ENCODE data around the gene CDK6. TPM values are rescaled to one million over a fixed set of nuclear protein-coding genes. Genes with fewer than 3 reads are reported as not detected.
A peak's percentile ranks its signal among the peaks of the same experiment; 100 is the strongest.

CDK6 gene
- total RNA-seq, 1 experiment from 2014 or later: 10.5 TPM

DNA sequence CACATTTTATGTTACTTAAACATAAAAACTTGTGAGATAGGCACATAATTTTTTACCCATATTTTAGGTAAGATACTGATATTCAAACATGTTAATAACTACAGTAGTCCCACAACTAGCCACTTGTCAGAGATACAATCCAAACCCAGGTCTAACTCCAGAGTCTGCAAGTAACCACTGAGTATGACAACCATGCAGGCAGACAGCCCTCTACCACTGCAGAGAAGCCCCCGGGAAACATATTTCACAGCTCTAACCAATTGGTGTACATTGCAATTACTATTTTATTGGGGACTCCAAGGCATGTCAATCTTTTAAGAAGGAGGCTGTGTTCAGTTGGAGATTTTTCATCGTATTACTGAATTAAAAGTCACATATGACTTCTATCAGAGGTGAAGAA lies 139.0 kb downstream of the CDK6 start:
- Histone ChIP-seq H3K27me3 (replicated peaks; ENCODE audit: insufficient read depth, low read depth, low read length, poor library complexity) (no peaks in the 10 kb centered on the region), H3K4me1 (ENCODE audit: insufficient read depth, low read length, poor library complexity, severe bottlenecking) (peaks cover 37% of the 10 kb centered on the region), H3K27ac (ENCODE audit: low read depth, low read length, poor library complexity, severe bottlenecking) (no peak overlapping the region), H3K4me3 (ENCODE audit: low read depth, low read length, poor library complexity, severe bottlenecking) (no peak overlapping the region), H3K36me3 (ENCODE audit: insufficient read depth, low read length, poor library complexity, severe bottlenecking) (no peaks in the 10 kb centered on the region), H3K9me3 (ENCODE audit: low read depth, low read length, poor library complexity, severe bottlenecking) (no peaks in the 10 kb centered on the region)
- no peak for TF ChIP-seq EZH2 (IDR thresholded peaks at IDR 0.05; ENCODE audit: borderline replicate concordance, low read depth, low read length, poor library complexity, severe bottlenecking)
- no peak for TF ChIP-seq CTCF (conservative IDR thresholded peaks at IDR 0.05; ENCODE audit: low read depth, low read length)
- intact Hi-C loops (cut with micrococcal nuclease; ENCODE audit: unreplicated experiment): loop anchor here (5.0 kb wide), 1 partner anchor 65 kb away; no protein-coding TSS in a partner anchor
- DNase-seq (ENCODE audit: low spot score): no peak
- BruUV-seq (replicated peaks): no TSS peak
- ChIA-PET POLR2A (ENCODE audit: low non-redundant PET) (no interaction called here), CTCF (no interaction called here)

- no peaks in the 10 kb centered on the region for H3K9me3 ChIP-seq (ENCODE audit: low read depth, low read length, poor library complexity, severe bottlenecking)
- no peak overlapping the region for H3K27ac ChIP-seq (ENCODE audit: low read depth, low read length, poor library complexity, severe bottlenecking)
- TF ChIP-seq CTCF (conservative IDR thresholded peaks at IDR 0.05; ENCODE audit: low read depth, low read length): no peak
- TF ChIP-seq EZH2 (IDR thresholded peaks at IDR 0.05; ENCODE audit: borderline replicate concordance, low read depth, low read length, poor library complexity, severe bottlenecking): no peak
- BruUV-seq (replicated peaks): no TSS peak
- ChIA-PET POLR2A (ENCODE audit: low non-redundant PET) (no interaction called here), CTCF (no interaction called here)
- peaks cover 37% of the 10 kb centered on the region for H3K4me1 ChIP-seq (ENCODE audit: insufficient read depth, low read length, poor library complexity, severe bottlenecking)
- intact Hi-C loops (cut with micrococcal nuclease; ENCODE audit: unreplicated experiment): loop anchor here (5.0 kb wide), 1 partner anchor 65 kb away; no protein-coding TSS in a partner anchor
- no peaks in the 10 kb centered on the region for H3K27me3 ChIP-seq (replicated peaks; ENCODE audit: insufficient read depth, low read depth, low read length, poor library complexity)
- no peaks in the 10 kb centered on the region for H3K36me3 ChIP-seq (ENCODE audit: insufficient read depth, low read length, poor library complexity, severe bottlenecking)
- no peak overlapping the region for H3K4me3 ChIP-seq (ENCODE audit: low read depth, low read length, poor library complexity, severe bottlenecking)
- no peak for DNase-seq (ENCODE audit: low spot score)
These were observed 139.4 kb downstream of the CDK6 start for GRCh38 chr7:92697012-92697411.

DNA sequence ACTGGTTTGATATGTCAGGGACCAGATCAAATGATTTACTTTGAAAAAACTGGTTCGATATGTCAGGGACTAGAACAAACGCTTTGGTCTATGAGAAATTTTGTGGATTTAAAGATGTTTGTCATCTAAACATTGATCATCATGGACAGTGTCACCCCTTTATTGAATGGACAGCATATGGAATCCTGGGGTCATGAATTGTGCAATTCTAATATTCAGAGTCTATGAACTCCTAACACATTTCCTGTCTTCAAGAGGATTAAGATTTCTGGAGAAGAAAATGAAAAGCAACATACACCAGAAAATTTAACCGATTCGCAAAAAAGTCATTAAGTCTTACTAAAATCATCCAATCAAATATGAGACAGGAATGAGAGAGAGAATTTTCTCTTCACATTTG lies 139.8 kb downstream of the CDK6 start:
- ChIA-PET CTCF (interaction anchor here (1.9 kb wide), 1 partner anchor 136 kb away, joined by 13 read pairs; no protein-coding TSS in a partner anchor), POLR2A (ENCODE audit: low non-redundant PET) (no interaction called here)
- Histone ChIP-seq H3K27me3 (replicated peaks; ENCODE audit: insufficient read depth, low read depth, low read length, poor library complexity) (no peaks in the 10 kb centered on the region), H3K27ac (ENCODE audit: low read depth, low read length, poor library complexity, severe bottlenecking) (peak overlapping the region; percentile 69), H3K36me3 (ENCODE audit: insufficient read depth, low read length, poor library complexity, severe bottlenecking) (no peaks in the 10 kb centered on the region), H3K4me1 (ENCODE audit: insufficient read depth, low read length, poor library complexity, severe bottlenecking) (peaks cover 37% of the 10 kb centered on the region), H3K4me3 (ENCODE audit: low read depth, low read length, poor library complexity, severe bottlenecking) (peak overlapping the region; percentile 53), H3K9me3 (ENCODE audit: low read depth, low read length, poor library complexity, severe bottlenecking) (no peaks in the 10 kb centered on the region)
- BruUV-seq (replicated peaks): no TSS peak
- peak; percentile 19 for DNase-seq (ENCODE audit: low spot score)
- TF ChIP-seq EZH2 (IDR thresholded peaks at IDR 0.05; ENCODE audit: borderline replicate concordance, low read depth, low read length, poor library complexity, severe bottlenecking): no peak
- TF ChIP-seq CTCF (conservative IDR thresholded peaks at IDR 0.05; ENCODE audit: low read depth, low read length): no peak
- intact Hi-C loops (cut with micrococcal nuclease; ENCODE audit: unreplicated experiment): loop anchor here (5.0 kb wide), 1 partner anchor 64 kb away; no protein-coding TSS in a partner anchor

Measured in A673 (cell line).